Ovary (tissue), 3 donors: ENCODE results near the gene TBC1D1.

ENCODE experiments used
- CTCF ChIP-seq, 3 donors: fragments of 450-650 bp in 2 of 3; fragments of 200-600 bp in 1 of 3; IDR thresholded peaks; one replicate each; pipeline versions ENCODE4 v1.5.1 to v1.8.0; 2016 to 2022; ENCODE audit warnings: antibody characterized with exemption in 3 of 3, mild to moderate bottlenecking in 1 of 3
- EP300 ChIP-seq: sonication (generic); formaldehyde crosslinking; IDR thresholded peaks from one replicate; pipeline ENCODE4 v1.6.1; 2017; ENCODE audit warnings: antibody characterized with exemption
- POLR2A ChIP-seq: fragments of 450-650 bp; IDR thresholded peaks from one replicate; pipeline ENCODE4 v1.6.1; 2017; ENCODE audit warnings: antibody characterized with exemption, mild to moderate bottlenecking, moderate library complexity
- donor health status: DM: no; HTN: no; CAD: no.

- TF ChIP-seq CTCF (IDR thresholded peaks at IDR 0.05) (no peak), POLR2A (no peak), EP300 (no peak)
Observed at GRCh38 chr4:37949636-37950426, 58.9 kb downstream of the TBC1D1 start.
